GM21717 (cell line): ENCODE results near the gene GOSR2.
"Not testable (repeated sequence)": the region's sequence is repeated elsewhere in the genome, so short reads cannot be mapped to it uniquely, and the experiment has no call there.

Experiments used
- ATAC-seq: cut with Tn5 transposase; IDR thresholded peaks from one replicate; pipeline ENCODE4 v1.9.1; 2021; ENCODE audit warnings: mild to moderate bottlenecking, moderate library complexity; ENCODE audit not compliant: unreplicated experiment

The GOSR2 gene

GRCh38 chr17:46928467-46929261 lies 5.7 kb downstream of the GOSR2 start:
- no peak for ATAC-seq

GRCh38 chr17:46929413-46929812 lies 6.5 kb downstream of the GOSR2 start:
- ATAC-seq = no peak

GRCh38 chr17:46930051-46930450 lies 7.1 kb downstream of the GOSR2 start:
- ATAC-seq = no peak

- ATAC-seq = no peak
Measured at GRCh38 chr17:46931596-46931995, 8.6 kb downstream of the GOSR2 start.

GRCh38 chr17:46935658-46936266 lies 12.8 kb downstream of the GOSR2 start:
- no peak for ATAC-seq

GRCh38 chr17:46940692-46941404 lies 17.9 kb downstream of the GOSR2 start:
- ATAC-seq = no peak

GRCh38 chr17:46942441-46943217 lies 19.7 kb downstream of the GOSR2 start:
- ATAC-seq = no peak

- ATAC-seq = no peak
Measured at GRCh38 chr17:46943218-46943500, 20.2 kb downstream of the GOSR2 start.

- ATAC-seq = no peak
Measured at GRCh38 chr17:46943501-46944393, 20.8 kb downstream of the GOSR2 start.

GRCh38 chr17:46944931-46945330 lies 22.0 kb downstream of the GOSR2 start:
- ATAC-seq = no peak

GRCh38 chr17:46947216-46947615 lies 24.3 kb downstream of the GOSR2 start:
- ATAC-seq = no peak

- ATAC-seq = no peak
Measured at GRCh38 chr17:46948544-46948943, 25.6 kb downstream of the GOSR2 start.

GRCh38 chr17:46949291-46950174 lies 26.6 kb downstream of the GOSR2 start:
- ATAC-seq = no peak

GRCh38 chr17:46950342-46950996 lies 27.5 kb downstream of the GOSR2 start:
- ATAC-seq = no peak

GRCh38 chr17:46950997-46951621 lies 28.1 kb downstream of the GOSR2 start:
- no peak for ATAC-seq

GRCh38 chr17:46951706-46952105 lies 28.7 kb downstream of the GOSR2 start:
- ATAC-seq = no peak

GRCh38 chr17:46952115-46952514 lies 29.2 kb downstream of the GOSR2 start:
- no peak for ATAC-seq

- not testable (repeated sequence) for ATAC-seq
Measured at GRCh38 chr17:46953191-46953590, 30.2 kb downstream of the GOSR2 start.
